Activated T-cell treated with anti-CD3 and anti-CD28 coated beads, Interleukin-2, amount 50 U/mL, for 72 hours (primary cell): Measurements from ENCODE around the gene UBD. TPM values are rescaled to one million over a fixed set of nuclear protein-coding genes. Genes with fewer than 3 reads are reported as not detected.

Experiments used
- ATAC-seq, 2 donors: fragments of 150-1000 bp; cut with Tn5 transposase; replicated peaks in 1 of 2; 2 replicates each; pipeline ENCODE4 v1.10.0; 2021; ENCODE audit warnings: moderate library complexity in 2 of 2, mild to moderate bottlenecking in 1 of 2
- DNase-seq, 2 donors: peaks; one replicate each; pipeline ENCODE4 v3.0.0; 2021 to 2022; ENCODE audit warnings: mixed read lengths in 1 of 2
- H3K27ac Mint-ChIP-seq: one replicate; pipeline ENCODE4 v1.8.0; 2022; ENCODE audit warnings: mild to moderate bottlenecking, moderate library complexity, mixed read lengths
- H3K27me3 Mint-ChIP-seq: one replicate; pipeline ENCODE4 v1.8.0; 2022; ENCODE audit warnings: low read depth, mixed read lengths
- H3K36me3 Mint-ChIP-seq, 2 donors: one replicate each; pipeline ENCODE4 v1.8.0; 2022; ENCODE audit warnings: mixed read lengths in 2 of 2, mild to moderate bottlenecking in 1 of 2; ENCODE audit not compliant: insufficient read depth in 2 of 2
- H3K4me1 Mint-ChIP-seq: one replicate; pipeline ENCODE4 v1.8.0; 2022; ENCODE audit warnings: low read depth, mixed read lengths
- H3K4me3 Mint-ChIP-seq, 2 donors: one replicate each; pipeline ENCODE4 v1.8.0; 2022; ENCODE audit warnings: mild to moderate bottlenecking in 2 of 2, mixed read lengths in 2 of 2, moderate library complexity in 2 of 2
- H3K9me3 Mint-ChIP-seq, 2 donors: one replicate each; pipeline ENCODE4 v1.8.0; 2022; ENCODE audit warnings: mixed read lengths in 2 of 2
- total RNA-seq, 2 donors: library from RNA; stranded (reverse); gene quantifications; one replicate each; pipeline ENCODE4 v1.2.3, GENCODE V29; 2022

The UBD gene
- total RNA-seq, 2 donors from 2014 or later: 1.3 to 2.1 TPM

DNA sequence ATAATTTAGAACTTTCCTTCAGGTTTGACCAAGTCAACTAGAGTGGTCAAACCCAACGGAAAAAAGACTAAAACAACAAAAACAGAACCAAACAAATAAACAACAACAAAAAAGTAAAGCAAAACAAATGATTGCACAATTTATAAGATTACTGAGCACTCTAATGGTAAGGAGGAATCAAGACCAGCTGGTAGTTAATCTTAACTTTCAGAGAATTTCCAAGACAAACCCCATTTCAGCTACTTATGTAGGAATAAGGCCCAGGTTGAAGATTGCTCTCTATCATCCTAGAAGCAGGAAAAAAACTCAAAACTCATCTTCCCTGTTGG, 34.3 kb downstream of the UBD start:
- H3K9me3 Mint-ChIP-seq: no peaks in the 10 kb centered on the region
- DNase-seq (no peak), ATAC-seq (no peak)
- H3K4me3 Mint-ChIP-seq: no peak overlapping the region
- peaks cover 48% of the 10 kb centered on the region for H3K27me3 Mint-ChIP-seq
- H3K36me3 Mint-ChIP-seq: no peaks in the 10 kb centered on the region
- H3K27ac Mint-ChIP-seq: no peak overlapping the region
- H3K4me1 Mint-ChIP-seq: no peaks in the 10 kb centered on the region

DNA sequence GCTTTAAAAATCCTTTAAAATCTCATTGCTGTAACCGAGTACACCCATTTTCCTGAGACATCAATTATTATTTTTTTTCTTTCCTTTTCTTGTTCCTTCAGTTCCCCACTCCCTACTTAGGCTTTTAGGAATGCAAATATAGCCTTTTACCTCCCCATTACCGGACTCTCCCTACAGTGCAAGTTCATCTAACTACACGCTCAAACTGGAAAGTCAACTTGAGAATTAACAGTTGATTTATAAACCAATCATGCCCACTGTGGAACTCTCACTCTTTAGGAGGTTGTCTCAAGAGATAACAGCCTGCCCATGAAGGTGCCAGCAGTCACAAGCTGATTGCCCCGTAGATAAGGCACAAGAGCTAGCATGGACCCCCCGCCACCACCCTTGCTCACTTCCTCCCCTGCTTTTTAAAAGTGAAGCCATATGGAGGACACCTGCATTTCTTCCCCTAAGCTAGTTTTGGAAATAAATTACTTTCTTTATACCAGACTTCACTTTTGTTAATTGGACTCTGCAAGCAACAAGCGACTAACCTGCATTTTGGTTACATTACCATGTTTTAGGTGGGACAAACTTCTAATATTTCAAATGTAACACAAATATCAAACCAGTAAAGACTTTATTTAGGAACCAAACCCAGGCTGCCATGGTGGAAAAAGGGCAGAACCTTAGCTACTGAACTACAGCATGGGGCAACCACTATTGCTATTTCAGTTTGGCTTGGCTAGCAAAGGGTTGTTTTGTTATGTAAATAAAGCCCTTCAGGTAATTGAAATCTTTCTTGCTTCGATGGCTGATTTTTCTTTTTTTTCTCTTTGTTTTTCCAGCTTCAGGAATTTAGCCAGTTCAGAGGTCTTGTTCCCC, 34.9 kb downstream of the UBD start:
- no peak overlapping the region for H3K4me3 Mint-ChIP-seq
- peaks cover 54% of the 10 kb centered on the region for H3K27me3 Mint-ChIP-seq
- DNase-seq: no peak
- no peaks in the 10 kb centered on the region for H3K36me3 Mint-ChIP-seq
- H3K27ac Mint-ChIP-seq: no peak overlapping the region
- H3K4me1 Mint-ChIP-seq: no peaks in the 10 kb centered on the region
- H3K9me3 Mint-ChIP-seq: no peaks in the 10 kb centered on the region
- ATAC-seq: no peak

- H3K4me3 Mint-ChIP-seq: no peak overlapping the region
- H3K27me3 Mint-ChIP-seq: peaks cover 54% of the 10 kb centered on the region
- H3K4me1 Mint-ChIP-seq: no peaks in the 10 kb centered on the region
- no peaks in the 10 kb centered on the region for H3K36me3 Mint-ChIP-seq
- DNase-seq (no peak), ATAC-seq (no peak)
- no peaks in the 10 kb centered on the region for H3K9me3 Mint-ChIP-seq
- no peak overlapping the region for H3K27ac Mint-ChIP-seq
These were observed 35.5 kb downstream of the UBD start for GRCh38 chr6:29524044-29524443.

GRCh38 chr6:29522227-29522626, 37.3 kb downstream of the UBD start:
- Mint-ChIP-seq H3K27ac (no peak overlapping the region), H3K27me3 (peaks cover 54% of the 10 kb centered on the region)
- DNase-seq: no peak

GRCh38 chr6:29521006-29521680, 38.4 kb downstream of the UBD start:
- Mint-ChIP-seq H3K4me3 (no peak overlapping the region), H3K4me1 (peaks cover 3% of the 10 kb centered on the region), H3K9me3 (no peaks in the 10 kb centered on the region), H3K36me3 (no peaks in the 10 kb centered on the region), H3K27me3 (peaks cover 51% of the 10 kb centered on the region), H3K27ac (no peak overlapping the region)
- no peak for DNase-seq
- no peak for ATAC-seq

More at GRCh38 chr6:29522227-29522626, 37.3 kb downstream of the UBD start:
- Mint-ChIP-seq H3K9me3 (no peaks in the 10 kb centered on the region), H3K4me3 (no peak overlapping the region), H3K36me3 (no peaks in the 10 kb centered on the region), H3K4me1 (no peaks in the 10 kb centered on the region)
- ATAC-seq: no peak

GRCh38 chr6:29520232-29520631, 39.3 kb downstream of the UBD start:
- no peak overlapping the region for H3K27ac Mint-ChIP-seq
- ATAC-seq (no peak), DNase-seq (no peak)
- no peaks in the 10 kb centered on the region for H3K36me3 Mint-ChIP-seq
- H3K9me3 Mint-ChIP-seq: no peaks in the 10 kb centered on the region
- H3K4me1 Mint-ChIP-seq: peaks cover 8% of the 10 kb centered on the region
- H3K27me3 Mint-ChIP-seq: peaks cover 42% of the 10 kb centered on the region
- no peak overlapping the region for H3K4me3 Mint-ChIP-seq

DNA sequence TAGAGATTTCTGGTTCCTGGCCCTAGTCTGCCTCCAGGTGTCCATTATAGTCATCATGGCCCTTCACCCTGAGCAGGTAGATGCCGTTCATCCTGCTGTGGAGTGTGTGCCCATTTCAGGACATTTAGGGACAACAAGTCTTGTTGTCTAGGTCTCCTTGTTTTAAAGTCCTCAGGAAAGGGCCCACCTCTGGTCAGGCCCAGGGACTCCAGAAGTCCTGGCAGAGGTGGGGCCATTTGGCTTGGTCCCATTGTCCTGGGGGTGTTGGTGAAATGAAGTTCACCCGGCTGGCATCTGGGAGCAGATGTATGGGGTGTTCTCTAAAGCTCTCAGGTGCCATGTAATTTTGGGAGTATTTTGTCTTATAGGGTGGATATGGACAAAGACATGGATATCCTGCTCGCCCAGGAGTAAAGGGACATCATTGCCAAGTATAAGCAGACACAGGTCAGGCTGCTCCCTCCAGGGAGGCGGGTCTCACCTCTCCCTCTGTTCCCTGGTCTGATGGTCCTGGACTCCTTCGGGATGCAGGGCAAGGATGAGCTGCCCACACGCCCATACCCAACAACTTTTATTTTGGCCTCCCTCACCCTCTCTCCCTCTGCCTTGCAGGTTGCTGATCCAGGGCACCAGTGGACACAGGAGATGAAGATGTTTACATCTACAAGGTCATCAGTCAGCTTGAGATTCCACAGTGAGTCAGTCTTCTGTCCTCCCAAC, 40.1 kb downstream of the UBD start:
- Mint-ChIP-seq H3K4me1 (peaks cover 8% of the 10 kb centered on the region), H3K27ac (no peak overlapping the region), H3K4me3 (no peak overlapping the region), H3K9me3 (no peaks in the 10 kb centered on the region), H3K36me3 (no peaks in the 10 kb centered on the region), H3K27me3 (peaks cover 46% of the 10 kb centered on the region)
- DNase-seq (no peak), ATAC-seq (no peak)

DNA sequence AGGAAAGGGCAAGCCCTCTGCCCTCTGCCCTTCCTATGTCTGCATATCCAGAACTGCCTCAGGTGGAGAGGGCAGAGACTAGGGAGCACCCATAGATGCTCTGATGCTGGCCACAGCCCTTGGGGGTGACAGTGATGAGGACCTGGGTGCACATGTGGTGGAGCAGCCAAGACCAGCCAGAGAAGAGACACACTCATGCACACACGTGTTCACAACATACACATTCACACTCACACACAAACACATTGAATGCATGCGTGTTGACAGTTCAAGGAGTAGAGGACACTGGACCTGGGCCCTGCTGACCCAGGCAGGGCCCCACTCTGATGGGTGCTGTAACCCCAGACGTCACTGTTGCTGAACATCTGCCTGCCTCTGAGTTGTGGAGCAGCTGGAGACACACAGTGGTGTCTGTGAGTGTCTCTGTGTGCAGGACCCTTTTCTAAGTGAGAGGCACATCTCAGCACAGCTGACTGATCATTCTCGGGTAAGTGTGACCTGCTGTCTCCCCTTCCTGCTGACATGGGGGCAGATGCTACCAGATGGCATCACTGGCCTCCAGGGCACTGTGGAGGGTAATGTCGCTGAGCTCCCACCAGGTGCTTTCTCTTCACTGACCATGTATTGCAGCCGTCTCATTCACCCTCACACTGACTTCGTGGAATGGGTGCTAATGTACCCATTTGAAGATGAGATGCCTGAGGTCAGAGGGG, 41.6 kb downstream of the UBD start:
- Mint-ChIP-seq H3K36me3 (no peaks in the 10 kb centered on the region), H3K4me3 (no peak overlapping the region), H3K9me3 (no peaks in the 10 kb centered on the region), H3K27me3 (peaks cover 38% of the 10 kb centered on the region), H3K27ac (no peak overlapping the region), H3K4me1 (peaks cover 8% of the 10 kb centered on the region)
- DNase-seq: no peak
- ATAC-seq: no peak

DNA sequence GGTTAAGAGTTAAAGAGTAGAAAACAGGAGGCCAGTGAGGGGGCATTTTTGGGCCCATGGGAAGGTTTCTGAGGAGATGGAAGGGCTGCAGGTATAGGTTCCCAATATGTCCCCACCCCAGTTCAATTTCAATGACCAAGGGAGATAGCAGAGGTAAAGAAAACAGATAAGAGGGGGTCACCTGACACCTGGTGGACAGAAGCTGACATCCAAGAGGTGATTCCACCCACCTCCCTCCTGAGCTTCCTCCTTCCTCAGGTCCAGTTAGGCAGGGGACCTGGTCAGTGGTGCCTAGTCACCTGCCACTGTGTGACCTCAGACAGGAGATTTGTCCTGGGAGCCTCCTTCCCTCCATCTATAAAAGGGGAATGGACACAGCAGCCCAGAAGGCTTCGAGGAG, 42.3 kb downstream of the UBD start:
- Mint-ChIP-seq H3K4me1 (peaks cover 8% of the 10 kb centered on the region), H3K9me3 (no peaks in the 10 kb centered on the region), H3K36me3 (no peaks in the 10 kb centered on the region), H3K27ac (no peak overlapping the region), H3K27me3 (peaks cover 34% of the 10 kb centered on the region), H3K4me3 (no peak overlapping the region)
- ATAC-seq: no peak
- DNase-seq: no peak

DNA sequence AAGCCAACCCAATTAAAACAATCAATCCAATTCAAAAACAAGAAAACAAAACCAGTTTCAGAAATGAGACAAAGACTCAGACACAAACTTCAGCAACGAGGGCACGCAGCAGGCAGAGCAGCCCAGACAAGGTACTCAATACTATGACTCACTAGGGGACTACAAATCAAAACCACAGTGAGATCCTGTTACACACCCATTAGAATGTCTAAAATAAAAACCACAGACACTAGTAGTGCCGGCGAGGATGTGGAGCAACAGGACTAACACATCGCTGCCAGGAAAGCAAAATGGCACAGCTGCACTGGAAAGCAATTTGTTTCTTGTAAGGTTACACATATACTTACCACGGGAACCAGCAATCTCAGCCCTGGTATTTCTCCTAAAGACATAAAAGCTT, 43.4 kb downstream of the UBD start:
- Mint-ChIP-seq H3K36me3 (no peaks in the 10 kb centered on the region), H3K4me3 (peak overlapping the region in 1 of 2 donors; percentile 1), H3K9me3 (no peaks in the 10 kb centered on the region), H3K27ac (no peak overlapping the region), H3K4me1 (peaks cover 8% of the 10 kb centered on the region), H3K27me3 (peaks cover 30% of the 10 kb centered on the region)
- DNase-seq (peak; percentile 45 to 46), ATAC-seq (peak; percentile 99)

DNA sequence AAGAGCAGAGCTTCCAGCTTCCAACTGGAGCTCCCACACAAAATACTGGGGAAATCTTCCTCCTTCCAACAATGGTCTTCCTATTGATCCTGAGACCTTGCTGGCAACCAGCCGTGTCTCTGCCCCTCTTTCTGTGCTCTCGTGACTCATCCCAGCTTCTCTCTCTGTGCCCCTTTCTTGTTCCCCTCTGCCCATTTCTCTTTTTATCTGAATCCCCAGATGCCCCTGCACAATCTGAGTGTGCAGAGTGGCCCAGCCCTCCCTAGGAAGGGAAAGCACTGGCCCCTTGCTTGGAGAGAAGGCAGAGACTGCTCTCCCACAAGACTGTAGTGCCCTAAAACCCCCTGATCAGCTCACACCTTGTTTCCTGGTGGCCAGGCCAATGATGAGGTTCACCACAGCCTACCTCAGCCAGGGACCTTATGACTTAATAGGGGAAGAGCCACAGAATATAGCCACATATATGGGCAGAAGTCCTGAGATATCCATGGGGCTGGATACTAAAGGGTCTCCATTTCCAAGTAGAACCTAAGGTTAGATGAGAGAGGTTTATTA, 48.7 kb downstream of the UBD start:
- peaks cover 3% of the 10 kb centered on the region for H3K4me1 Mint-ChIP-seq
- no peak for DNase-seq
- H3K4me3 Mint-ChIP-seq: no peak overlapping the region
- no peaks in the 10 kb centered on the region for H3K9me3 Mint-ChIP-seq
- H3K27me3 Mint-ChIP-seq: peaks cover 17% of the 10 kb centered on the region
- no peak overlapping the region for H3K27ac Mint-ChIP-seq
- no peaks in the 10 kb centered on the region for H3K36me3 Mint-ChIP-seq
- no peak for ATAC-seq

- no peaks in the 10 kb centered on the region for H3K9me3 Mint-ChIP-seq
- peaks cover 17% of the 10 kb centered on the region for H3K27me3 Mint-ChIP-seq
- no peak for DNase-seq
- H3K4me1 Mint-ChIP-seq: no peaks in the 10 kb centered on the region
- no peak for ATAC-seq
- H3K36me3 Mint-ChIP-seq: no peaks in the 10 kb centered on the region
- H3K4me3 Mint-ChIP-seq: no peak overlapping the region
- no peak overlapping the region for H3K27ac Mint-ChIP-seq
These were observed 49.3 kb downstream of the UBD start for GRCh38 chr6:29510202-29510601.
